Measurements from ENCODE around the gene MRPS22. TPM values are rescaled to one million over a fixed set of nuclear protein-coding genes. Genes with fewer than 3 reads are reported as not detected.
"Not testable (repeated sequence)": the region's sequence is repeated elsewhere in the genome, so short reads cannot be mapped to it uniquely, and the experiment has no call there.

MRPS22 gene
- total and polyA plus RNA-seq, 4 donors, result 33.3 to 54.9 (median 44.6) TPM

DNA sequence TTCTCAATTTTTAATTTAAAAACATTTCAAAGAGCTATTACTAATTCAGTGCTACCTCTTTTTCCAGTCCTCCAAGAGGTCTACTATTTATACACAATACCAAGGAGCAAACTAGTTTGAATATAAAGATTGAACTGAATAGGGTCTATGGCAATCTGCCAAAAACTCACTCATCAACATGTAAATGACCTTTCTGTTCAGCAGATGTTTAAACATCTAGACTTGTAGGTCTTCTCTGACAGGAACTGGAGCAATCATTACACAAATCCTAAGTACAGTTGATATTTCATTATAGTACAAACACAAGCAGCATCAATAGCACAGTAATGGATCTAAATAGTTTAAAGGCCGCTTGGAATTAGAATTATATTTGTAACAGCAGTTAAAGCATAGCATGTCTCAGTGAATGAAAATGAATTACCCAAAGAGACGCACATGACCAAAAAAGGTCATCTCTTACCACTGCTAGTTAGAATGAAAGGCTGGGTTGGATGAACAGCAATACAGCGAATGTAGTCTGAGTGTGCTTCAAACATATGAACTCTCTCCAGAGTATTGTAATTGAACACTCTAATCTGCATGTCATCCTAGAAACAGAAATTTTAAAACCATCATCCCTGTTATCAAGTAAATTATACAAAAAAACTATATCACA, 34.9 kb downstream of the MRPS22 start (continued):
- TF ChIP-seq, protein P1, sequence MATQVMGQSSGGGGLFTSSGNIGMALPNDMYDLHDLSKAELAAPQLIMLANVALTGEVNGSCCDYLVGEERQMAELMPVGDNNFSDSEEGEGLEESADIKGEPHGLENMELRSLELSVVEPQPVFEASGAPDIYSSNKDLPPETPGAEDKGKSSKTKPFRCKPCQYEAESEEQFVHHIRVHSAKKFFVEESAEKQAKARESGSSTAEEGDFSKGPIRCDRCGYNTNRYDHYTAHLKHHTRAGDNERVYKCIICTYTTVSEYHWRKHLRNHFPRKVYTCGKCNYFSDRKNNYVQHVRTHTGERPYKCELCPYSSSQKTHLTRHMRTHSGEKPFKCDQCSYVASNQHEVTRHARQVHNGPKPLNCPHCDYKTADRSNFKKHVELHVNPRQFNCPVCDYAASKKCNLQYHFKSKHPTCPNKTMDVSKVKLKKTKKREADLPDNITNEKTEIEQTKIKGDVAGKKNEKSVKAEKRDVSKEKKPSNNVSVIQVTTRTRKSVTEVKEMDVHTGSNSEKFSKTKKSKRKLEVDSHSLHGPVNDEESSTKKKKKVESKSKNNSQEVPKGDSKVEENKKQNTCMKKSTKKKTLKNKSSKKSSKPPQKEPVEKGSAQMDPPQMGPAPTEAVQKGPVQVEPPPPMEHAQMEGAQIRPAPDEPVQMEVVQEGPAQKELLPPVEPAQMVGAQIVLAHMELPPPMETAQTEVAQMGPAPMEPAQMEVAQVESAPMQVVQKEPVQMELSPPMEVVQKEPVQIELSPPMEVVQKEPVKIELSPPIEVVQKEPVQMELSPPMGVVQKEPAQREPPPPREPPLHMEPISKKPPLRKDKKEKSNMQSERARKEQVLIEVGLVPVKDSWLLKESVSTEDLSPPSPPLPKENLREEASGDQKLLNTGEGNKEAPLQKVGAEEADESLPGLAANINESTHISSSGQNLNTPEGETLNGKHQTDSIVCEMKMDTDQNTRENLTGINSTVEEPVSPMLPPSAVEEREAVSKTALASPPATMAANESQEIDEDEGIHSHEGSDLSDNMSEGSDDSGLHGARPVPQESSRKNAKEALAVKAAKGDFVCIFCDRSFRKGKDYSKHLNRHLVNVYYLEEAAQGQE (IDR thresholded peaks at IDR 0.05), result no peak
- TF ChIP-seq TAF1 (conservative IDR thresholded peaks at IDR 0.05) (no peak), HNF4A (conservative IDR thresholded peaks at IDR 0.05) (no peak)
- TF ChIP-seq, protein P2, sequence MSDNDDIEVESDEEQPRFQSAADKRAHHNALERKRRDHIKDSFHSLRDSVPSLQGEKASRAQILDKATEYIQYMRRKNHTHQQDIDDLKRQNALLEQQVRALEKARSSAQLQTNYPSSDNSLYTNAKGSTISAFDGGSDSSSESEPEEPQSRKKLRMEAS (IDR thresholded peaks at IDR 0.05), result no peak

DNA sequence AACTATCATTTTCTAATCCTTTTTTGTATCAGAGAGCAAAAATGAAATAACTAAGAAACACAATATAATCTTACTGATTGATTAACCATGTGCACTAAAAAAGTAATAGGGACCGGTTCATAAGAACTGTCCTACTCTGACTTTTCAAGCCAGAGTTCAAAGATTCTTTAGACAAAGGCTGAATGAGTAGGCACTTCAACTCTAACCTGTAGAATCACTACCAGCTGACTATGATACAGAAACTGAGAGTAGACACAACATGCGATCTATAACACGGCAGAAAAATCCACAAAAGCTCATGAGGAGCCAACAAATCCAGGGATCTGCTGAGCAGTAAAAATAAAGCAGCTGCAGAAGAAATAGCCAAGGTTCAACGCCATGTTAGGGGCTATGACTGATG, 36.8 kb downstream of the MRPS22 start:
- no peak for DNase-seq (ENCODE audit: low spot score)
- Histone ChIP-seq H3K9ac (ENCODE audit: low read depth in 1 of 2, low read length in 2 of 2) (no peak overlapping the region), H3K27me3 (ENCODE audit: control insufficient read depth in 4 of 4, insufficient read depth in 4 of 4, low read length in 3 of 4) (no peaks in the 10 kb centered on the region), H3K9me3 (ENCODE audit: control insufficient read depth in 4 of 4, low read length in 3 of 4) (no peaks in the 10 kb centered on the region), H3K36me3 (ENCODE audit: control insufficient read depth in 4 of 4, insufficient read depth in 3 of 4, low read depth in 1 of 4, low read length in 3 of 4) (peaks cover 4 to 51% (median 45%) of the 10 kb centered on the region in 4 donors), H3K4me3 (ENCODE audit: low read depth in 1 of 3, low read length in 3 of 3) (no peak overlapping the region), H3K27ac (ENCODE audit: low read depth in 1 of 2, low read length in 2 of 2) (no peak overlapping the region), H3K4me1 (ENCODE audit: control insufficient read depth in 4 of 4, insufficient read depth in 4 of 4, low read length in 3 of 4) (peaks cover 0 to 13% (median 2%) of the 10 kb centered on the region in 4 donors)
- TF ChIP-seq SP1 (IDR thresholded peaks at IDR 0.05), result no peak
- TF ChIP-seq, protein P3, sequence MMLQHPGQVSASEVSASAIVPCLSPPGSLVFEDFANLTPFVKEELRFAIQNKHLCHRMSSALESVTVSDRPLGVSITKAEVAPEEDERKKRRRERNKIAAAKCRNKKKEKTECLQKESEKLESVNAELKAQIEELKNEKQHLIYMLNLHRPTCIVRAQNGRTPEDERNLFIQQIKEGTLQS (IDR thresholded peaks at IDR 0.05), result no peak
- no peak for TF ChIP-seq HNF4A (conservative IDR thresholded peaks at IDR 0.05)
- TF ChIP-seq FOXA1 (IDR thresholded peaks at IDR 0.05), result no peak
- no peak for TF ChIP-seq RAD21 (IDR thresholded peaks at IDR 0.05)
- TF ChIP-seq YY1 (IDR thresholded peaks at IDR 0.05), result no peak
- TF ChIP-seq, protein P2 (IDR thresholded peaks at IDR 0.05), result no peak
- TF ChIP-seq, protein P4, sequence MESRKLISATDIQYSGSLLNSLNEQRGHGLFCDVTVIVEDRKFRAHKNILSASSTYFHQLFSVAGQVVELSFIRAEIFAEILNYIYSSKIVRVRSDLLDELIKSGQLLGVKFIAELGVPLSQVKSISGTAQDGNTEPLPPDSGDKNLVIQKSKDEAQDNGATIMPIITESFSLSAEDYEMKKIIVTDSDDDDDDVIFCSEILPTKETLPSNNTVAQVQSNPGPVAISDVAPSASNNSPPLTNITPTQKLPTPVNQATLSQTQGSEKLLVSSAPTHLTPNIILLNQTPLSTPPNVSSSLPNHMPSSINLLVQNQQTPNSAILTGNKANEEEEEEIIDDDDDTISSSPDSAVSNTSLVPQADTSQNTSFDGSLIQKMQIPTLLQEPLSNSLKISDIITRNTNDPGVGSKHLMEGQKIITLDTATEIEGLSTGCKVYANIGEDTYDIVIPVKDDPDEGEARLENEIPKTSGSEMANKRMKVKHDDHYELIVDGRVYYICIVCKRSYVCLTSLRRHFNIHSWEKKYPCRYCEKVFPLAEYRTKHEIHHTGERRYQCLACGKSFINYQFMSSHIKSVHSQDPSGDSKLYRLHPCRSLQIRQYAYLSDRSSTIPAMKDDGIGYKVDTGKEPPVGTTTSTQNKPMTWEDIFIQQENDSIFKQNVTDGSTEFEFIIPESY (IDR thresholded peaks at IDR 0.05), result no peak
- TF ChIP-seq GABPA (IDR thresholded peaks at IDR 0.05 in 1 of 2, conservative IDR thresholded peaks at IDR 0.05 in 1 of 2), result no peak
- TF ChIP-seq, protein P1 (IDR thresholded peaks at IDR 0.05), result no peak
- TF ChIP-seq NR2F2 (IDR thresholded peaks at IDR 0.05), result no peak
- no peak for TF ChIP-seq FOXA2 (IDR thresholded peaks at IDR 0.05)
- no peak for TF ChIP-seq EGR1 (IDR thresholded peaks at IDR 0.05; ENCODE audit: low read depth in 2 of 2)
- TF ChIP-seq HNF4G (IDR thresholded peaks at IDR 0.05), result no peak
- no peak for TF ChIP-seq JUND (IDR thresholded peaks at IDR 0.05)
- WGBS, result 91% methylated on average over 4 of the region's 4 CpGs

DNA sequence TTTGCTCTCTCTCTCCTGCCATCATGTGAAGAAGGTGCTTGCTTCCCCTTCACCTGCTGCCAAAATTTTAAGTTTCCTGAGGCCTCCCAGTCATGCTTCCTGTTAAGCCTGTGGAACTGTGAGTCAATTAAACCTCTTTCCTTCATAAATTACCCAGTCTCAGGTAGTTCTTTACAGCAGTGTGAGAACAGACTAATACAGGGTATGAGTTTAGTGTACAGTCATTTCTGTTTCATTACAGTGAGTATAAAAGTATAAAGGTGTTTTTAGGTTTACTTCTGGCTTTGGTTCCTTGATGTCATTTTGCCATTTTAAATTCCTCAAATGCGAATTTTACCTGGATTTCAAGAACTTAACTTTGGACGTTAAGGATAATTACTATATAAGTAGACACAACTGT, 38.5 kb downstream of the MRPS22 start:
- Histone ChIP-seq H3K36me3 (ENCODE audit: control insufficient read depth in 4 of 4, insufficient read depth in 3 of 4, low read depth in 1 of 4, low read length in 3 of 4) (peaks cover 3 to 41% (median 38%) of the 10 kb centered on the region in 4 donors), H3K4me1 (ENCODE audit: control insufficient read depth in 4 of 4, insufficient read depth in 4 of 4, low read length in 3 of 4) (peaks cover 0 to 14% (median 4%) of the 10 kb centered on the region in 4 donors)
- H3K27me3 ChIP-seq (ENCODE audit: control insufficient read depth in 4 of 4, insufficient read depth in 4 of 4, low read length in 3 of 4); H3K9me3 ChIP-seq (ENCODE audit: control insufficient read depth in 4 of 4, low read length in 3 of 4); DNase-seq (ENCODE audit: low spot score); H3K27ac ChIP-seq (ENCODE audit: low read depth in 1 of 2, low read length in 2 of 2); H3K4me3 ChIP-seq (ENCODE audit: low read depth in 1 of 3, low read length in 3 of 3); H3K9ac ChIP-seq (ENCODE audit: low read depth in 1 of 2, low read length in 2 of 2): not testable (repeated sequence)
- WGBS, result 92% methylated on average over 2 of the region's 2 CpGs

Measured in liver (tissue), 9 donors.